NCI-H2171 (cell line): ENCODE measurements around the gene LRP1B.

Experiments used
- DNase-seq: peaks from one replicate; lab custom pipeline; 2025; lab: John Stamatoyannopoulos, UW

Gene LRP1B

GRCh38 chr2:141694180-141694579, 436.6 kb downstream of the LRP1B start:
- DNase-seq, result no peak

- DNase-seq, result no peak
These were observed 438.0 kb downstream of the LRP1B start for GRCh38 chr2:141692829-141693228.

- no peak for DNase-seq
These were observed 454.7 kb downstream of the LRP1B start for GRCh38 chr2:141676139-141676538.

GRCh38 chr2:141666191-141666590, 464.6 kb downstream of the LRP1B start:
- DNase-seq, result no peak

GRCh38 chr2:141660232-141660631, 470.6 kb downstream of the LRP1B start:
- no peak for DNase-seq

GRCh38 chr2:141654311-141654710, 476.5 kb downstream of the LRP1B start:
- DNase-seq, result peak; percentile 12

GRCh38 chr2:141653184-141653583, 477.6 kb downstream of the LRP1B start:
- no peak for DNase-seq

- no peak for DNase-seq
These were observed 478.5 kb downstream of the LRP1B start for GRCh38 chr2:141652308-141652707.

GRCh38 chr2:141647353-141647752, 483.5 kb downstream of the LRP1B start:
- DNase-seq, result no peak

- no peak for DNase-seq
These were observed 489.4 kb downstream of the LRP1B start for GRCh38 chr2:141641462-141641861.

GRCh38 chr2:141639809-141640208, 491.0 kb downstream of the LRP1B start:
- no peak for DNase-seq

- DNase-seq, result no peak
These were observed 497.7 kb downstream of the LRP1B start for GRCh38 chr2:141633132-141633531.

- peak; percentile 4 for DNase-seq
These were observed 500.3 kb downstream of the LRP1B start for GRCh38 chr2:141630407-141630930.

- DNase-seq, result no peak
These were observed 510.4 kb downstream of the LRP1B start for GRCh38 chr2:141620372-141620771.

- DNase-seq, result no peak
These were observed 512.4 kb downstream of the LRP1B start for GRCh38 chr2:141618457-141618856.

- no peak for DNase-seq
These were observed 518.8 kb downstream of the LRP1B start for GRCh38 chr2:141611981-141612380.

GRCh38 chr2:141611176-141611571, 519.6 kb downstream of the LRP1B start:
- no peak for DNase-seq

- no peak for DNase-seq
These were observed 520.1 kb downstream of the LRP1B start for GRCh38 chr2:141610564-141611175.

- no peak for DNase-seq
These were observed 525.7 kb downstream of the LRP1B start for GRCh38 chr2:141605163-141605562.

GRCh38 chr2:141601511-141602152, 529.2 kb downstream of the LRP1B start:
- DNase-seq, result no peak

- DNase-seq, result no peak
These were observed 531.1 kb downstream of the LRP1B start for GRCh38 chr2:141599721-141600120.

GRCh38 chr2:141598982-141599381, 531.8 kb downstream of the LRP1B start:
- DNase-seq, result no peak

GRCh38 chr2:141595316-141595920, 535.4 kb downstream of the LRP1B start:
- DNase-seq, result peak; percentile 47
